Embryonic facial prominence (tissue), 1 donor: ENCODE data around the gene CTSE.

Experiments used
- DNase-seq: peaks from one replicate; pipeline ENCODE4 v3.0.0-alpha.2; 2016; ENCODE audit errors: extremely low spot score

The CTSE gene

DNA sequence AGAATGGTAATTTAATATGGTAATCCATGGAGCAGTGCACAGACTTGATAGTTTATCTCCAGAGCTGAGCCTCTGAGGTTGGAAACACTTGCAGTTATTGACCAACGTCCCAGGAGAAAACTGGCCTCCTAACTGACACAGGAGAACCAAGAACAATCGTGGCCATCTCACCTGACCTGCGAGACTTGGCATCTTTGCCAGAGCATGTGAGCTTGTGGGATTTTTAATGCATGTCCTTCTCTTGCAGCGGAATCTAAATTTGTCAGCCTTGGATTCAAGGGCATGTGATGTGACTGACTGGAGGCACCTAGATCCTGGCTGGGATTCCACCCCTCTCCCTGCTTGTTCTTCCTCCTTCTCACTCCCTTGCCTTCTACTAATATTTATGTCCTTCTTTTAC lies 52.6 kb downstream of the CTSE start:
- no peak for DNase-seq

DNA sequence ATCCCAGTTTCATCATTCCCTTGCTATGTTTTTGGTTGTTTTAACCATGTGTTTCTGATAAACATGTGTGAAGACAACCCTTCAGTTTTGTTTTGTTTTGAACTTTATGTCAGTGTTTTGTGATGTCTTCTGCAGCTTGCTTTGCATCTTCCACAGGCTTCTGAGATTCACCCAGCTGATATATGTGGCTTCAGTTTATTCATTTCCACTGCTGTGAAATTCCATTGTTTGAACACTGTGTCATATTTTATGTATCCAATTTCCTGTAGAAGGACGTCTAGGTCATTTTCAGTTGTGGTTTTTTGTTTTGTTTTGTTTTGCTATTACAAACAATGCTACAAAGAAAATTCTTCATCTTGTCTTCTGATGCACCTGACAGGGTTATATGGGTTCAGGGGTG lies 53.2 kb downstream of the CTSE start:
- no peak for DNase-seq

DNA sequence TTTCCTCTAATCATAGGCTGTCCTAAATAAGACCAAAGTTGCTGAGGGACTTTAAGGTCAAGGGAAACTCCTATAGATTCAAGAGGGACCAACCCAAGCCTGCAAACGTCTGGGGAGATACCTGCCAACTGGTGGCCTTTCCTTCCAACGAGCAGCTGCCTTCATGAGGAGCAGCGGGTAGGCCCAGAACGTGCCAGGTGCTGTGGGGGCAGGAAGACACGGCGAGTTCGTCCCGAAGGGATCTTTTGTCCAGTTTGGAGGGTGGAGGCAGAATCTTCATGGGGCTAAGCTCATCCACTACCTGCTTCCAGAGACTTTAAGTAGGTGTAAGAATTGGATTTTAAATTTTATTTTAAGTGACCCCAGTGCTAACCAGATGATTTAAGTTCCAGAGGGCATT lies 54.5 kb downstream of the CTSE start:
- DNase-seq = no peak

DNA sequence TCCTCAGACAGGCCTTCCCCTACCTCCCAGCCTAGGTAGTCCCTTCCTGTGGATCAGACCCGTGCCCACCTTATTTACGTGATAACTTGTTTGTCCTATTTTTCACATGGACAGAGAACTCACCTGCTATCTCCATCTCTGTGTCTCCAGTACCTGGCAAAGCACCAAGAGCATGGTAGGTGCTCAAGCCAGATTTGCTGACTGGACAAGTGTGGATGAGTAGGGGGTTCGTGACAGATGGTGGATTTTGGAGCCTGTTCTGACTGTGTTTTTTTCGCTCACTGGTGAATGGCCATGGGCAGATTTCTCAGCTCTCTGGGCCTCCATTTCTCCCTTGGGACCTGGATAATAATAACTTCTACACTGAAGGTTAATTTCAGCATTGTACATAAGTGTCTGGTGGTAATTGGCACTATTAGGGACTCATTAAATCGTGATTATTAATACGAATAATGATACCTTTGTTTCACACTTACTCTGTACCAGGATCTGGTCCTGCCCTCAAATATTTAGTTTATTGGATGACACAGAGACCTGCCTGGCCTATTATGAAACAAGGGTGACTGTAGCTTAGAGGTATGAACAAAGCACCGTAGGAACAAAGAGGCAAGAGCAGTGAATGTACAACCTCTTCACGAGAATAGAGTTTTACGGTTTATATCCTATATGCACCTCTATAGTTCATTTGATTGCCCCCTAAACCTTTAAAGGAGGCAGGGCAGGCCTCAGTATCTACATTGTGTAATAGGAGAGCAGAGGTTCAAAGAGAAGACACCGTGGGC lies 56.0 kb downstream of the CTSE start:
- DNase-seq = no peak

DNA sequence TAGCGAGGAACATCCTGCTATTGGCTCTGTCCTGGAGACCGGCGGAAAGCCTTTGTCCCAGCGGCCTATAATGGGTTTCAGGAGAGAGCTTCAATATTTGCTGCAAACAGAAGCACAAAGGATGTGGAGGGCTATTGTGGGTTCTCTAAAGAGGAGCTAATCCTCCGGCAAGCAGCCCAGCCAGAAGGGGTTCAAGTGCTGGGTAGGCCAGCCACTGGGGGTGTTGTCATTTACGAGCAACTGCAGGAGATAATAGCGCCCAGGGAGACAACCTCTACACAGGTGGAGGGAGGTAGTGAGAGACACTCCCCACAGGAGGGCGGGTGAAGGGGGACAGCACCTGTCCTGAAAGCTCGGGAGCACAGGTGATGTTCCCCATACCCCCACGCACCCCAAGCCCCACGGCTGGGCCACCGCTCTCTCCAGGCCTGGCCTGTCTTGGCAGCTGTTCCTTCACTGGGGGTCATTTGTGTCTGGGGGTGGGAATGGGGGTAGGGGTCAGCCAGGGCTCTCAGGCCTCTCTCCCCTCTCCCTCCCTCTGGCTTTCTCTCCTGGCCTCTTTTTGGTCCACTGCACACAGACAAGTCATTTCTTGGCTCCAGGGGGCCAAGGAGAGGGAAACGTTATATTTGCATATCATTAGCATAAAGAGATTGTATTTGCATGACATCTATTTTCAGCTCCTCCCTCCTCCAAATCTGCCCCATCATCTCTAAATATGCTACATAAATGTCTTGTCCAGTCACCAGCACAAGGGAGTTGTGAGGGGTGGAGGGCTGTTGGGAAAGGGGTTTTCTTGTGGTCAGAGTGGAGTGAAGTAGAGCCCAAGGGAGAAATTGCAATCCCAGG lies 58.4 kb downstream of the CTSE start:
- no peak for DNase-seq

DNA sequence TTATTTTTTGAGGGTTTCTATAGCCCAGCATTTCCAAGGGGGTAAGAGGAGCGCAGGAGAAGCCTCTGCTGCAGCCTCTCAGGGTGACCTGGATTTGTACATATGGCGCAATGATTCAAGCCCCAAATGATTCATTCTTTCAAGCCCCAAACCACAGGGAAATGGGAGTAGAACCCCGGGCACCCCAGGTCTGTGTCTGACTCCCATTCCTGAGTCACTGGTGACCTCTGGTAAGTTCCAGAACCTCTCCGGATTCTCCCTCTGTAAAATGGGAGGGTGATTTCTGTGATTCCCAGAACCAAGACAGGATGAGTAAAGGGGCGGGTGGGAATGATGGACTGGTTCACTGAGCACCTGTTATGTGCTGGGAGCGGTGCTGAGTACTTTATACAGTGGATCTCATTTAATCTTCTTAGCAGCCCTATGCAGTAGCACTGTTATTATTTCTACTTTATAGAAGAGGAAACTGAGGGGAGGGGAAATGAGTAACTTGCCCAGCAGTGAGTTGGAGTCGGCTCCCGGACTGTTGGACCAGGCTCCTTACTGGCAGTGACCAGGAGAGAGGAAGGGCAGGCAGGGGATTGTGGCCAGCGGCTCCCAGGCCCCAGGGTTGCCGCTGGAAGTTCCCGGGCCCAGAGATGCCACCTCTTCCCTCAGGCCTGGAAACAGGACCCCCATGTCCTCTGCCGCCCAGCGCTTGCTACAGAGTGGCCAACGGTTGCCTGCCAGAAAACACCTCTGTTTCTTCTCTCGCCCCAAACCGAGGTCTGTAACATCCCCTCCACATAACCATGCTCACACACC lies 60.1 kb downstream of the CTSE start:
- no peak for DNase-seq

DNA sequence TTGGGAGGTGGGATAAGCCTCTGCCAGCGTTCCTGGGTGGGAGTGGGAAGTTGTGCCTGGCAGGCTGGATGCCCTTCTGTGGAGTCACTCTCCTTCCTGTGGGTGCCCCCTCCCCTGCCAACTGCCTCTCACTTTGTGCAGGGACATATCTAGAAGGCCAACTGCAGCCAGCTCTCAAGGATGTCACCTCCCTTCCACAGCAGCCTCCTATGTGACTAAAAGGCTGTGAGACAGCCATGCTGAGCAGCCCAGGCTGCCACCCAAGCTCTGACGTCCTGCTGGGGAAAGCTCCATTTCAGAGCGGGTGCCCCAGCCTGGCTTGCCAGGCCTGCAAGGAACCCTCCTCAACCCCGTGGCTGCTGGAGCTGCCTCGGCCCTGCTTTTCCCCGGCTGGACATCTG lies 60.9 kb downstream of the CTSE start:
- DNase-seq = no peak

DNA sequence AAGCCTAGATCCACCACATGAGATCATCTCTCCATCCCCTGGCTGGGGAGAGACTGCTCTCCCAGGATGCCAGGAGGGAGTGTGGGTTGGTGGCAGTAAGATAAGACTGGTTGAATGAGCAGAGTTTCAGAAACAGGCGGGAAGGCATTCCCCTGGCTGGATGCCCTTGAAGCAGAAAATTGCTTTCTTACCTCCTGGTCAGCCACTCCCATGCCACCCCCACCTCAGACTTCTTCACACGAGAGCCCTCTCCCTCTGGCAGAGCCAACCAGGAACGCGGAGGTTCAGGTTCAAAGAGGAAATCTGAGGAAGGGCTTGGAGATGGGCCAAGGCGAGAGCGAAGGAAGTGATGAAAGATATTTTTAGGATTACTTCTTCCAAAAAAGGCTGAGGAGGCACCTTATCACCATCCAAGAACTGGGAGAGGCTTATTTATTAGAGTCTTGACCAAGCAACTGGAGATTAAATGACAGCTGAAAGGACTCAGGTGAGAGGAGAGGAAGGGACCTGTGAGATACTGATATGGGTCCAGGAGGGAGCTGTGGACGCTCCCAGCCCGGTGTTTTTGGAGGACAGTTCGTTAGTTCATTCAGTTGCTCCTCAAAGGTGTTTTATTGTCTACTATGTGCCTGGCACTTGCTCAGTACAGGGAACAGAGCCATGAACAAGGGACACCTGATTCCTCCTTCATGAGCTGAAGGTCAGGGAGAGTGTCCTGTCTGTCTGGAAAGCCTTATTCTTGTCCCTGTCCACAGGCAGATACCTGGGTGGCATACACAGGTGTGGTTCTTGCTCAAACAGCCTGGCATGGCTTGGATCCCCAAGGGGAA lies 61.5 kb downstream of the CTSE start:
- DNase-seq = no peak

DNA sequence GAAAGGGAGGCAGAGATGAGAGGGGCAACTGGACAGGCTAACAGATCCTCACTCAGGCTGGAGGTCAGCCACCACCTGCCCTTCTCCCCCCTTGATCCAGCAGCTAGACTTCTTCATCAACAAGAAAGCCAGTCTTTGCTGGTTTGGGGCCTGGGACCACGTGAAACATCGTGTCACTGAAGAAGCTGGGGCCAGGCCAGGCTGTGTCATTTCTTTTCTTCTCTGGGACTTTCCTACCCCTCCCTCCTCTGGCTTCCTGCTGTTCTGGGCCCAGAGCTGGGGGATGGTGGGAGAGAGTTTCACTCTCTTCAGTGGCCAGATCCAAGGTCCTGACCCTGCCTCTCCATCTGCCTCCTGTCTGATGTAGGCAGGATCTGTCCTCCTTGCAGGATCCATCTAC lies 62.3 kb downstream of the CTSE start:
- DNase-seq = no peak

DNA sequence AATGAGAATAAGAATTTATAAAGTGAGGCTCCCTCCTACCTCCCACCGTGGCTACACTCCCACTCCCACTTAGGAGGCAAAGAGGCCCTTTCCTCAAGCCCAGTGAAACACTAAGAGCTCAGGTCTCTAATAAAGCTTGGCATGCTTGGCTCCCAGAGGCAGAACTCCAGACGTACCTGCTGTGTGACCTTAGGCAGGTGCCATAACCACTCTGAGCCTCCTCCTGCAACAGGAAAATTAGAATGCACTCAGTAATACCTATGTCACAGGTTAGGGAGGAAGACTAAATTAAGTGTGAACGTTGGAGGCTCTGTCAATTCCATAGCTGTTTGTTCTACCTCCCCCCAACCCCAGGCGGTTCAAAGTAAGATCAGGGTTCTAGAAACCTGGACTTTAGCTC lies 63.9 kb downstream of the CTSE start:
- no peak for DNase-seq
